NCI-H524 treated with DMSO at 0.1 percent for 48 hours (cell line): ENCODE results near the gene FBXO31.
"Not testable (repeated sequence)": the region's sequence is repeated elsewhere in the genome, so short reads cannot be mapped to it uniquely, and the experiment has no call there.

Source experiments
- DNase-seq: peaks from one replicate; lab custom pipeline; 2025; lab: John Stamatoyannopoulos, UW

The FBXO31 gene

GRCh38 chr16:87410968-87411367, 27.4 kb upstream of the FBXO31 start:
- DNase-seq = no peak

GRCh38 chr16:87410530-87410929, 27.0 kb upstream of the FBXO31 start:
- DNase-seq = no peak

GRCh38 chr16:87409781-87410180, 26.2 kb upstream of the FBXO31 start:
- no peak for DNase-seq

- no peak for DNase-seq
Observed at GRCh38 chr16:87409153-87409552, 25.6 kb upstream of the FBXO31 start.

- no peak for DNase-seq
Observed at GRCh38 chr16:87407511-87408112, 24.0 kb upstream of the FBXO31 start.

GRCh38 chr16:87406495-87407088, 23.0 kb upstream of the FBXO31 start:
- DNase-seq = no peak

GRCh38 chr16:87404764-87405625, 21.4 kb upstream of the FBXO31 start:
- no peak for DNase-seq

- no peak for DNase-seq
Observed at GRCh38 chr16:87395181-87395842, 11.7 kb upstream of the FBXO31 start.

- no peak for DNase-seq
Observed at GRCh38 chr16:87393680-87394055, 10.1 kb upstream of the FBXO31 start.

GRCh38 chr16:87392821-87393679, 9.5 kb upstream of the FBXO31 start:
- no peak for DNase-seq

GRCh38 chr16:87391950-87392820, 8.6 kb upstream of the FBXO31 start, which contains the start of gene MAP1LC3B:
TSS of gene MAP1LC3B (plus strand) at chr16:87392336. CDS start at chr16:87392428, 92 bp downstream.
- peak; percentile 68 for DNase-seq

GRCh38 chr16:87391324-87391949, 7.9 kb upstream of the FBXO31 start:
- DNase-seq = no peak

GRCh38 chr16:87390641-87391323, 7.2 kb upstream of the FBXO31 start:
- no peak for DNase-seq

- DNase-seq = not testable (repeated sequence)
Observed at GRCh38 chr16:87389914-87390313, 6.3 kb upstream of the FBXO31 start.

GRCh38 chr16:87389245-87389644, 5.7 kb upstream of the FBXO31 start:
- peak; percentile 71 for DNase-seq

- no peak for DNase-seq
Observed at GRCh38 chr16:87388818-87389134, 5.2 kb upstream of the FBXO31 start.

GRCh38 chr16:87387942-87388817, 4.6 kb upstream of the FBXO31 start:
- peak; percentile 97 for DNase-seq

GRCh38 chr16:87384875-87385167, 1.2 kb upstream of the FBXO31 start:
- not testable (repeated sequence) for DNase-seq
